Calu3 (cell line): Measurements from ENCODE around the gene PLK1. TPM values are rescaled to one million over a fixed set of nuclear protein-coding genes. Genes with fewer than 3 reads are reported as not detected.

Source experiments
- BruUV-seq: library from RNA; stranded (reverse); fragments of 400-500 nt; replicated peaks from 2 replicates; lab custom pipeline; 2021; lab: Mats Ljungman, UMichigan
- CTCF ChIA-PET: fragments of 300-600 bp; sonication (Branson Sonifier 250); formaldehyde crosslinking; loops from one replicate; lab custom pipeline; 2022; ENCODE audit warnings: antibody characterized with exemption; lab: Charles Lee
- DNase-seq: peaks from one replicate; pipeline ENCODE4 v3.0.0; 2022
- H3K27ac Mint-ChIP-seq: one replicate; pipeline ENCODE4 v1.8.0; 2022; ENCODE audit warnings: mixed read lengths; ENCODE audit not compliant: unreplicated experiment
- H3K27me3 Mint-ChIP-seq: one replicate; pipeline ENCODE4 v1.8.0; 2022; ENCODE audit warnings: mixed read lengths; ENCODE audit not compliant: unreplicated experiment
- H3K36me3 Mint-ChIP-seq: one replicate; pipeline ENCODE4 v1.8.0; 2022; ENCODE audit warnings: mild to moderate bottlenecking, moderate library complexity, mixed read lengths; ENCODE audit not compliant: insufficient read depth, unreplicated experiment
- H3K4me1 Mint-ChIP-seq: one replicate; pipeline ENCODE4 v1.8.0; 2022; ENCODE audit warnings: mild to moderate bottlenecking, low read depth, mixed read lengths; ENCODE audit not compliant: unreplicated experiment
- H3K4me3 Mint-ChIP-seq: one replicate; pipeline ENCODE4 v1.8.0; 2022; ENCODE audit warnings: mild to moderate bottlenecking, low read depth, moderate library complexity, mixed read lengths; ENCODE audit not compliant: unreplicated experiment
- H3K9me3 Mint-ChIP-seq: one replicate; pipeline ENCODE4 v1.8.0; 2022; ENCODE audit warnings: low read depth, mixed read lengths; ENCODE audit not compliant: unreplicated experiment
- intact Hi-C: fragments of 100-400 bp; cut with micrococcal nuclease; formaldehyde crosslinking; loops from one replicate; pipeline ENCODE4 v1.10.0; 2022; ENCODE audit not compliant: unreplicated experiment
- total RNA-seq: library from RNA; stranded (reverse); gene quantifications from 2 replicates; pipeline ENCODE4 v1.2.3, GENCODE V29; 2022
- TF ChIP-seq, protein P1 (sequence below): fragments of 200-600 bp; IDR thresholded peaks from one replicate; pipeline ENCODE4 v1.8.0; 2022; ENCODE audit warnings: antibody characterized with exemption; ENCODE audit not compliant: unreplicated experiment

The PLK1 gene
- total RNA-seq, 1 experiment from 2014 or later = 136 TPM

DNA sequence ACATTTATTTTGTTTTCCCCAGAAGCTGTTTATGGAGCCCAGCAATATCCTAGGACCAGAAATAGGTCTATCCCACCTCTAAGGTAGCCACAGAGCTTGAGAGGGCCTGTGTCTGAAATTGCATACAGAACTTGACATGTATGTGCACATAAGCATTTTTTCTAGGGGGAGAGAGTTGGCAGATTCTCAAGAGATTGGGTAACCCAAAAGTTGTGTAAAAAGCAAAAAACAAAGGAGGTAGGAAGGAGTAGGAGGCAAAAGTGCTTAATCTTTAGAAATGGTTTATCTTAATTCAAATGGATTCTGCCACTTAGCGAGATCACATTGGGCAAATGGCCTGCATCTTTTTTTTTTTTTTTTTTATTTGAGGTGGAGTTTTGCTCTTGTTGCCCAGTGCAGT is 3.5 kb downstream of the PLK1 start:
- no TSS peak for BruUV-seq
- TF ChIP-seq, protein P1, sequence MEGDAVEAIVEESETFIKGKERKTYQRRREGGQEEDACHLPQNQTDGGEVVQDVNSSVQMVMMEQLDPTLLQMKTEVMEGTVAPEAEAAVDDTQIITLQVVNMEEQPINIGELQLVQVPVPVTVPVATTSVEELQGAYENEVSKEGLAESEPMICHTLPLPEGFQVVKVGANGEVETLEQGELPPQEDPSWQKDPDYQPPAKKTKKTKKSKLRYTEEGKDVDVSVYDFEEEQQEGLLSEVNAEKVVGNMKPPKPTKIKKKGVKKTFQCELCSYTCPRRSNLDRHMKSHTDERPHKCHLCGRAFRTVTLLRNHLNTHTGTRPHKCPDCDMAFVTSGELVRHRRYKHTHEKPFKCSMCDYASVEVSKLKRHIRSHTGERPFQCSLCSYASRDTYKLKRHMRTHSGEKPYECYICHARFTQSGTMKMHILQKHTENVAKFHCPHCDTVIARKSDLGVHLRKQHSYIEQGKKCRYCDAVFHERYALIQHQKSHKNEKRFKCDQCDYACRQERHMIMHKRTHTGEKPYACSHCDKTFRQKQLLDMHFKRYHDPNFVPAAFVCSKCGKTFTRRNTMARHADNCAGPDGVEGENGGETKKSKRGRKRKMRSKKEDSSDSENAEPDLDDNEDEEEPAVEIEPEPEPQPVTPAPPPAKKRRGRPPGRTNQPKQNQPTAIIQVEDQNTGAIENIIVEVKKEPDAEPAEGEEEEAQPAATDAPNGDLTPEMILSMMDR = no peak
- peaks cover 93% of the 10 kb centered on the region for H3K36me3 Mint-ChIP-seq
- peaks cover 34% of the 10 kb centered on the region for H3K4me1 Mint-ChIP-seq
- H3K27me3 Mint-ChIP-seq = no peaks in the 10 kb centered on the region
- DNase-seq = no peak
- no peak overlapping the region for H3K27ac Mint-ChIP-seq
- H3K9me3 Mint-ChIP-seq = no peaks in the 10 kb centered on the region
- intact Hi-C loops = no loop called here
- CTCF ChIA-PET = no interaction called here
- H3K4me3 Mint-ChIP-seq = no peak overlapping the region

- Mint-ChIP-seq H3K27me3 (no peaks in the 10 kb centered on the region), H3K9me3 (no peaks in the 10 kb centered on the region), H3K27ac (no peak overlapping the region), H3K36me3 (peaks cover 93% of the 10 kb centered on the region), H3K4me1 (peaks cover 34% of the 10 kb centered on the region), H3K4me3 (no peak overlapping the region)
- no TSS peak for BruUV-seq
- DNase-seq = no peak
- CTCF ChIA-PET = no interaction called here
- TF ChIP-seq, protein P1 = no peak
- intact Hi-C loops = no loop called here
These were observed 4.8 kb downstream of the PLK1 start for GRCh38 chr16:23683487-23683886.

- H3K4me1 Mint-ChIP-seq = peaks cover 3% of the 10 kb centered on the region
- no peak overlapping the region for H3K27ac Mint-ChIP-seq
- H3K9me3 Mint-ChIP-seq = no peaks in the 10 kb centered on the region
- no TSS peak for BruUV-seq
- H3K36me3 Mint-ChIP-seq = peaks cover 74% of the 10 kb centered on the region
- TF ChIP-seq, protein P1 = no peak
- no peak overlapping the region for H3K4me3 Mint-ChIP-seq
- intact Hi-C loops = no loop called here
- CTCF ChIA-PET = no interaction called here
- no peak for DNase-seq
- no peaks in the 10 kb centered on the region for H3K27me3 Mint-ChIP-seq
These were observed 8.5 kb downstream of the PLK1 start for GRCh38 chr16:23687034-23687808.

GRCh38 chr16:23689442-23690187 is 10.9 kb downstream of the PLK1 start:
- TSS peak; percentile 14 for BruUV-seq
- Mint-ChIP-seq H3K36me3 (peaks cover 70% of the 10 kb centered on the region), H3K9me3 (no peaks in the 10 kb centered on the region), H3K27me3 (no peaks in the 10 kb centered on the region), H3K4me1 (no peaks in the 10 kb centered on the region), H3K4me3 (no peak overlapping the region), H3K27ac (no peak overlapping the region)
- intact Hi-C loops = no loop called here
- CTCF ChIA-PET = interaction anchor here (0.9 kb wide), 1 partner anchor 12 kb away, joined by 3 read pairs; no protein-coding TSS in a partner anchor
- TF ChIP-seq, protein P1 = no peak
- DNase-seq = no peak
